ENCODE data around the gene SCAF4. TPM values are rescaled to one million over a fixed set of nuclear protein-coding genes. Genes with fewer than 3 reads are reported as not detected.

The SCAF4 gene
- total and polyA plus RNA-seq, 4 donors: 7.1 to 11.1 (median 9.3) TPM

GRCh38 chr21:31622397-31622796 is 109.5 kb downstream of the SCAF4 start (continued):
- no peak for TF ChIP-seq ATF3 (IDR thresholded peaks at IDR 0.05)
- TF ChIP-seq YY1 (IDR thresholded peaks at IDR 0.05): no peak
- TF ChIP-seq RXRA (IDR thresholded peaks at IDR 0.05): no peak

Small RNA genes lying within 50 kb of the gene (small RNA-seq; reads per million reads assigned to genes)
- not detected for gene RF01241

Other genes starting within 250 kb of the SCAF4 start
- 100 to 1,000 TPM; 129 to 450 TPM for gene SOD1, start 72.4 kb downstream of the SCAF4 start, total RNA-seq
- 1,000 to 10,000 TPM in 1 of 2 donors, 100 to 1,000 TPM in 1; 865 to 1,258 TPM for gene SOD1, start 72.4 kb downstream of the SCAF4 start, polyA plus RNA-seq
- under 1 TPM; 0.42 to 0.92 TPM for gene HUNK, start 140.9 kb upstream of the SCAF4 start, total RNA-seq
- gene HUNK, start 140.9 kb upstream of the SCAF4 start, polyA plus RNA-seq: under 1 TPM; 0.11 to 0.17 TPM